K562 (cell line): ENCODE results near the gene TMEM217. TPM values are rescaled to one million over a fixed set of nuclear protein-coding genes. Genes with fewer than 3 reads are reported as not detected.

ENCODE experiments used
- HIVEP1 ChIP-seq: fragments of 250-450 bp; sonication (Bioruptor Pico); IDR thresholded peaks from 2 replicates; pipeline ENCODE4 v1.4.0; 2020; ENCODE audit warnings: mild to moderate bottlenecking
- HNRNPUL1 ChIP-seq: fragments of 200-400 bp; formaldehyde crosslinking; IDR thresholded peaks from 2 replicates; pipeline ENCODE4 v1.6.1; 2017; ENCODE audit warnings: low read length
- KAT2B ChIP-seq: IDR thresholded peaks from one replicate; pipeline ENCODE4 v1.6.1; 2012; ENCODE audit warnings: low read depth, mild to moderate bottlenecking, control low read depth, inconsistent platforms, low read length, moderate library complexity
- KDM2B ChIP-seq: fragments of 250-450 bp; sonication (Bioruptor Pico); IDR thresholded peaks from 2 replicates; pipeline ENCODE4 v1.8.0; 2021; ENCODE audit warnings: mild to moderate bottlenecking, moderate library complexity
- KLF10 ChIP-seq: fragments of 250-450 bp; sonication (Bioruptor Pico); IDR thresholded peaks from 2 replicates; pipeline ENCODE4 v1.6.1; 2021; ENCODE audit warnings: matching md5 sums
- MITF ChIP-seq: IDR thresholded peaks from 2 replicates; pipeline ENCODE4 v1.6.1; 2014; ENCODE audit warnings: antibody characterized with exemption
- NR1H2 ChIP-seq: sonication (generic); formaldehyde crosslinking; IDR thresholded peaks from 2 replicates; pipeline ENCODE4 v1.4.0; 2020; ENCODE audit warnings: mild to moderate bottlenecking, missing genetic modification reagents
- NR2C1 ChIP-seq, 2 experiments: fragments of 450-650 bp; IDR thresholded peaks; 2 replicates each; pipeline ENCODE4 v1.6.1; 2017; ENCODE audit warnings: mild to moderate bottlenecking in 2 of 2, antibody characterized with exemption in 1 of 2, inconsistent platforms in 1 of 2, missing compliant biosample characterization in 1 of 2, missing genetic modification characterization in 1 of 2
- PRDM10 ChIP-seq: fragments of 450-650 bp; IDR thresholded peaks from 2 replicates; pipeline ENCODE4 v1.6.1; 2018; ENCODE audit not compliant: partially characterized antibody
- PREB ChIP-seq: sonication (generic); formaldehyde crosslinking; IDR thresholded peaks from 2 replicates; pipeline ENCODE4 v1.8.1; 2023; ENCODE audit warnings: mild to moderate bottlenecking, missing genetic modification reagents
- RHOXF2B ChIP-seq: fragments of 250-450 bp; sonication (Bioruptor Pico); conservative IDR thresholded peaks from 2 replicates; pipeline ENCODE4 v1.5.1; 2021
- SP2 ChIP-seq: IDR thresholded peaks from 2 replicates; pipeline ENCODE4 v1.6.1; 2011; ENCODE audit warnings: mild to moderate bottlenecking, low read depth, low read length, moderate library complexity; ENCODE audit not compliant: poor library complexity, severe bottlenecking; ENCODE audit errors: extremely low read depth
- SUPT5H ChIP-seq: fragments of 450-650 bp; IDR thresholded peaks from 2 replicates; pipeline ENCODE4 v1.6.1; 2016
- THRAP3 ChIP-seq: fragments of 450-650 bp; IDR thresholded peaks from 2 replicates; pipeline ENCODE4 v1.6.1; 2016; ENCODE audit warnings: mild to moderate bottlenecking, inconsistent platforms, borderline replicate concordance
- ZNF609 ChIP-seq: sonication (generic); formaldehyde crosslinking; IDR thresholded peaks from 2 replicates; pipeline ENCODE4 v1.8.1; 2023; ENCODE audit warnings: missing genetic modification reagents, mild to moderate bottlenecking, borderline replicate concordance
- polyA plus RNA-seq, 8 experiments: library from polyadenylated mRNA; depleted of rRNA in 4 of 8; stranded (reverse) in 5 of 8; unstranded in 3 of 8; fragments of >200 nt; fragmentation: Nextera tagmentation in 2 of 8; fragmentation: Illumina TruSeq in 1 of 8; extraction: Ambion mirVana in 2 of 8; extraction: Trizol in 1 of 8; gene quantifications; 2 replicates each; pipeline versions ENCODE4 v1.2.1 to v1.2.3, GENCODE V29; 2011 to 2014; ENCODE audit warnings: inconsistent platforms in 1 of 8, missing spikeins in 1 of 8
- total RNA-seq, 7 experiments: library from RNA; depleted of rRNA in 6 of 7; stranded (reverse); fragments of >200 nt in 6 of 7; fragmentation: Illumina TruSeq in 2 of 7; extraction: Trizol in 2 of 7; gene quantifications; 2 replicates each; pipeline versions ENCODE4 v1.2.1 to v1.2.3, GENCODE V29; 2011 to 2021; ENCODE audit warnings: low replicate concordance in 1 of 7

TMEM217 gene
- total and polyA plus RNA-seq, 9 of the 15 experiments (the other 6 are each of a cell fraction or from before 2014, with no cell fraction given) = 1.3 to 8.0 (median 1.9) TPM

GRCh38 chr6:37239950-37240713, 17.8 kb downstream of the TMEM217 start (continued):
- TF ChIP-seq THRAP3 (no peak), NR1H2 (CRISPR knock-in tag) (no peak), HNRNPUL1 (no peak), KAT2B (no peak), SUPT5H (no peak), HIVEP1 (0 out of 2 replicates have a peak, but pooled peaks have one; percentile 36), ZNF609 (CRISPR knock-in tag) (no peak), KLF10 (no peak), RHOXF2B (no peak), NR2C1 (IDR thresholded peaks at IDR 0.05) (peak; percentile 90), NR2C1 (tag; IDR thresholded peaks at IDR 0.05) (peak; percentile 92), SP2 (no peak), KDM2B (no peak), PREB (no peak), MITF (no peak), PRDM10 (peak; percentile 57)
